GM19395 (cell line): Measurements from ENCODE around the gene DCBLD2.

Experiments used
- ATAC-seq: cut with Tn5 transposase; IDR thresholded peaks from one replicate; pipeline ENCODE4 v1.9.1; 2021; ENCODE audit warnings: mild to moderate bottlenecking, moderate library complexity; ENCODE audit not compliant: unreplicated experiment

The DCBLD2 gene

GRCh38 chr3:98799479-98799878, 102.0 kb downstream of the DCBLD2 start:
- ATAC-seq: no peak

- ATAC-seq: no peak
Measured at GRCh38 chr3:98798820-98799219, 102.7 kb downstream of the DCBLD2 start.

DNA sequence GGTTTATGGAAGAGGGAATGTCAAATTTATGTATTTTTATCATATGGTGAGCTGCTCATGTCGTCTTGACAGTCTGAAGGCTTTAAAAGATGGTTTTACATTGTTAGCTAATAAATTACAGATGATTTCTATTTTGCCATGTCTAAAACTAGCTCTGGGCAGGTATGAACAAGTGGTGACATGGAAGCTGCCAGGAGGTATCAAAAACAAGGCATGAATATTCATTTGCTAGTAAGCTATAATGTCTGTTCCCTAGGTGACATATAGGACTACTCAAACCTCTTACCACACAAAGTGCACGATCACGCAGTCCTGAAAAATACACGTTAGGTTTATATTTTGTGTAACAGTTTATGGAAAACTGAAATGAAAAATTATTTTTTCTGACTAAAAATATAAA, 103.6 kb downstream of the DCBLD2 start:
- ATAC-seq: no peak

- no peak for ATAC-seq
Measured at GRCh38 chr3:98796334-98796733, 105.2 kb downstream of the DCBLD2 start.

- ATAC-seq: no peak
Measured at GRCh38 chr3:98793971-98794370, 107.5 kb downstream of the DCBLD2 start.

DNA sequence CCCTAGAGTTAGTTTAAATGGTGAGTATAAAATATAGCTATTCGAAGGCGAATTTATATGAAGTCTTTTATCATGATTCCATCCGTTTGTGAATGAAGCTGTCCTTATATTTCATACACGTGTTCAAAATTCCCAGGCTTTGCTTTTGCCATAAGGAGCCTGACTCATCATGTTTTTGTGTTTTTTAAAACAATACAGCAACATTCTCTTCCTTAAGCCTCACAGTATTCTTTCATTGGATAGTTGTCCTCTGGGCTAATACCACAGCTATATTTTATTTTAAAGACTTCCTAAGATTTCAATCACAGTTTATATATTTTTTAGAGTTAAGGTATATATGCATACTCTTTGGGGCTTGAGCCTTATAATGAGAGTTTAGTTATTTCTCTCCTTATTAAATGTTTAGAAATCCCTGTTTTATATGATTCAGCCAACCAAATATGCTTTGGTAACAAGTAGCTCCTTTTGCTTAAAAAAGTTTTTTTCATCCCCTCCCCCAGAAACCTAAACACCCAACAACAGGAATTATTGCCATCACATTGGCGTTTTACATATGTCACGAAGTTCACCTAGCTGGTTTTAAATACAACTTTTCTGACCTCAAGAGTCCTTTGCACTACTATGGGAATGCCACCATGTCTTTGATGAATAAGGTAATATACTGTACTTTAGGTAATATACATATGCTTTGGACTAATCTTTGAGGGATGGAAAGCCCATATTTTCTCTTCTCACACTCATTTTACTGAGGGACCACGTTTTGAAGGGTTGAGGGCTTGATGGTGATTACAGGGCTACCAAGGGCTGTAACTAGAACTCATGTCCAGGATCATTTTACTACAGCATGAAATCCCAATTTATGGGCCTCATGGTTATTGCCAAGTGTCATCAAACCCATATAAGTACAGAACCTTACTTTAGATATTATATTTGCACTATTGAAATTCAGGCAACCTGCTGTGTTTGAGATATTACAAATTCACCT, 109.9 kb downstream of the DCBLD2 start:
- no peak for ATAC-seq

DNA sequence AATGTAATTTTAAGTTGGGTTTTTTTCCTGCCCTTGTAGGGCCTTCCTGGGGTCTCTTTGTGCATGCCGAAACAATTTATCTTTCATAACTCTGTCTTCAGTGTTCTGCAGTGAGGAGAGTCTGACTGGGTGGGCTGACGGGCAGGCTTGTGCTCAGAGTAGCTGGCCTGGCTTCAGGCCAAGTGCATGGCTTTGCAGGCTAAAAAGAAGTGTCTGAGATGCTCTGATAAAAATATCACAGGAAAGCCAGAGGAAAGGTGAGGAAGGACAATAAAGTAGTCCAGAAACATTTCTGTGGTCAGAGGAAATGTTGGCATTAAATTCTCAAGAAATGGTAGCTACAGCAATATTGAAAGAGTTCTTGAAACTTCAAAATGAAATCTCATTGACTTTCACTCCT, 112.8 kb downstream of the DCBLD2 start:
- ATAC-seq: no peak

GRCh38 chr3:98787181-98787580, 114.3 kb downstream of the DCBLD2 start:
- ATAC-seq: no peak

DNA sequence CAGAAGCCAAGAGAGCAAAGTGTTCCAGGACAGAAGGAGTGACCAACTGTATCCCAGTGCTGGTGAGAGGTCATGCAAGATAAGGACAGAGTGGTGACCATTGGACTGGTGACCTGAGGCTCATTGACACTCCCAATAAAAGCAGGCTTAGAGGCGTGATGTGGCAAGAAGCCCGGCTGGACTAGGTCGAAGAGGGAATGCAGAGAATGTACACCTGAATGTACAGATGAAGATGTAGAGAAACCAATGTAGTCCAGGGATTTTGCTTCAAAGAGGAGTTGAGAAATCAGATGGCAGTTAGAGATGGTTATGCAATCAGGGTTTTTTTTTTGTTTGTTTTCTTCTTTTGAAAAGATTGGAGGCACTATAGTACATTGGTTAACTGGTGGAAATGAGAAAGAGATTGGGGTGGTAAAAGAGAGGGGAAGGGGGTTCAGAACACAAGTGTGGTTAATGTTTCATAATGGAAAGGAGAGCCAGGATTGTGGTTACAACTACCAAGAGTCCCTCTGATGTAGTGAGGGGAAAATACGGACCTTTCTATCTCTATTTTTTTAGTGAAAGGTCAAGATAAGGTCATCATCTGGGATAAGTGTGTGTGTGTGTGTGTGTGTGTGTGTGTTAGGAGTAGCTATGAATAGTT, 115.0 kb downstream of the DCBLD2 start:
- ATAC-seq: no peak

GRCh38 chr3:98784666-98785600, 116.6 kb downstream of the DCBLD2 start:
- ATAC-seq: no peak

DNA sequence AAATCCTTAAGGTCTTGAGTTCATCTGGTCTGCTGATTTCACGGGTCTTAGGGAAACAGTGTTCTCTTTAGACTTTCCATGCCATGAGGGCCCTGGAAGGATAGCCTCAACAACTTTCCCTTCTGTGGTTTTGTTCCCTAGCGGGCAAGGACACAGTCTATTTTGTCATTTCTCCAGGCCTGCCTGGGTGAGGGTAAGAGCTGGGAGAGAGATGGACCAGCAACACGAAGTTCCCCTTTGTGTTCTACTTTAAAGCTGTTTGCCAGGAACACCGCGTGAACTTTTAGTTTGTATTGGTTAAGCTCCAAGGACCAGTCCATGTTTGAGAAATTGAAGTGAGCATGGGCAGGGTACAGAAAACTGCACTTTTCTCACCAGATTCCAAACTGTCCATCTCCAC, 117.5 kb downstream of the DCBLD2 start:
- ATAC-seq: no peak

DNA sequence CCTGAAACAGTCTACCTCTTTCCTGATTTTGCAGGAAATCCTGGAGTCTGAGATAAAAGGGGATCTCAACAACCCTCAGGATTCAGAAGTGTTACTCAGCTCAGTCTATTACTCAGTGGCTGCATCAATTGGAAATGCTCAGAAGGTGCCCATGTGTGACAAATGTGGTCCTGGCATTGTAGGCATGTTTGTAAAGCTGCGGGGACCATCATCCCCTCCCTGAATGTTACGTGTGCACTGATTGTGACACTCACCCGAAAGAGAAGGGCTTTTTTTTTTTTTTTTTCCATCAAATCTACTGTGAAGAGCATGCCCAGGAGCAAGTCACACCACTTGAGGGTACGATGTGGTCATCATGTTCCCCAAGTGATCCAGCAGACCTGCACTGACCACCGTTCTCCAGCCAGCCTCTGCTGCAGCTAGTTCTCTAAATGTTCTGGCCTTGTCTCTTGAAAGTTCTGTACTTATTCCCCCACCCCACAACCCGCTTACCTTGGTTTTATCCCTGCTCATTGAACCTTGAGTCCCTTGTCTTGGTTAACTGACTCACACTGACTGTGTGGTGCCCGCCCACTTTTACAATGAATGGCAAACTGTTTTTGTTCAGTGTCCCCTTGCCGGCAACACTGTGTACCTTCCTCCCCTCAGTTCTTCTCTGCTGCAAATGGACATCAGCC, 118.5 kb downstream of the DCBLD2 start:
- peak; percentile 45 for ATAC-seq

- no peak for ATAC-seq
Measured at GRCh38 chr3:98780343-98780742, 121.2 kb downstream of the DCBLD2 start.

DNA sequence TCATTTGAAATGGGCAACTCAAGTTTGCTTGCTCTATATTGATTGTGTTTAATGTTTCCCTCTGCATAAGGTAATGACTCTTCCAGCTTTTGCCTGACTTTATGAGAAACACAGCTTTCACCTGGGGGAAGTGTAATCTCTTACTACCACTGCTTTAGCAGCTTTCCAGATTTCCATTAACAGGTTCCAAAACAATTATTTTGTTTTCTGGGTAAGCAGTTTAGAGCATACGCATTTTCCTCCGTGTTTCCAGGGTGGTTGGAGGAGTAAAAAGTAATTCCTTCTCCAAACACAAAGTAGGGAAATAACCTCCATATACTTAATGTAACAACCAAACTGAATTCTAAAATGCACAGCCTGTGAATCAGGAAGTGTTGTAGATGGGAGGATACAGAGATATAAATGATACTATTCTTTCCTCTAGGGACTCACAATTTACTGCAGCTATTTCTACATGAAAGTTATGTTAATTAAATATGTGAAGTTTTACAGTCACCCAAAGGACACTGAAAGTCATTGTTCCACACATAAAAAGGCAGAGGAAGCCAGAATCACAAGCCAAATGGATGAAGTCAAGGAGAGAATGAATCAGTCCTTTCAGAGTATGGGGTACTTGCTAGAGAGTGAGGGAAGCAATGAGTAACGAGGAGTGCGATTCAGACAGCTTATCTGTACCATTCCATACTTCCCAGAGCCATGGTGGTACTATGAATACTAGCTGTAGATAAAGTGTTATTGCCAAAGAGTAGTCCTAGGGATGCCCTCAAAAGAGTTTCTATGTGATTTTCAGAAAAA, 121.8 kb downstream of the DCBLD2 start:
- no peak for ATAC-seq

- no peak for ATAC-seq
Measured at GRCh38 chr3:98778852-98779413, 122.6 kb downstream of the DCBLD2 start.

- no peak for ATAC-seq
Measured at GRCh38 chr3:98778383-98778782, 123.1 kb downstream of the DCBLD2 start.

GRCh38 chr3:98777801-98778220, 123.7 kb downstream of the DCBLD2 start:
- no peak for ATAC-seq

DNA sequence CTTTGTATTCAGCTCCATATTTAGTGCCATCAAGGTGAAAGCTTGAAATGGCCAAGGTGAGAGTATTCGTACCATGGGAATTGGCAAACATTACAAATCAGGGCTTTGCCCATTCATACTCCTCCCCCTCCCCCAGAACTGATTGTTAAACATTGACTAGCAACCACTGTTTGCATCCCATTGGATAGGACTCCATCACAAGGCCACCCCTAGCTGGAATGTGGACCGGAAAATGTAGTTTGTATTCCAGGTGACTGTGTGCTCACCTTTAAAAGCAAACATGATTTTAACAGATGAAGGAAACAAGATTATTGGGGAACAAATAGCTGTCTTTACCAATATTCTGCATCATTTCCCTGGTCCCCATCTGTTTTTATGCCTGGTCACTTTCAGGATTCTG, 124.2 kb downstream of the DCBLD2 start:
- ATAC-seq: no peak

DNA sequence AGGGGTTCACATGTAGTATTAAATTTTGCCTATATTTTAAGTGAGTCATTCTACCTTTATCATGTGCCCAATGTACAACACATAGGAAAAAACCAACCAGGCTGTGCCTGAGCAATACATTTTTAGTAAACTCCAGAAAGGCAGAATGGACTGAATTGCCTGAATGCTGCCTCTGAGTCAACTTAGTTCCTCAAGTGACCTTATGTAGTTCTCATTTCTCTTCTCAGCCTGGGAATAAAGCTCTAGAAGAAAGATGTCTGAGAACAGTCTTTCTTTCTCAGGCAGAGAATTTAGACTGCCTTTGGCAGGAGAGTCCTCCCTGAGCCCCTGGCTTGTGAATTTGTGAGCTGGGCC, 125.4 kb downstream of the DCBLD2 start:
- no peak for ATAC-seq
